ENCODE data around the gene CRACDL. TPM values are rescaled to one million over a fixed set of nuclear protein-coding genes. Genes with fewer than 3 reads are reported as not detected.

CRACDL gene
- polyA plus RNA-seq, 1 experiment = not detected

- Histone ChIP-seq H3K27me3 (ENCODE audit: control insufficient read depth, insufficient read depth, low read length) (peaks cover 10% of the 10 kb centered on the region), H3K36me3 (ENCODE audit: control insufficient read depth, insufficient read depth, low read length) (no peaks in the 10 kb centered on the region), H3K4me3 (ENCODE audit: low read depth, low read length) (no peak overlapping the region)
- ChIA-PET CTCF (interaction anchor here (1.4 kb wide), 1 partner anchor 11 kb away, joined by 3 read pairs; no protein-coding TSS in a partner anchor), POLR2A (no interaction called here)
- DNase-seq (ENCODE audit: low read depth) = no peak
- TF ChIP-seq CTCF (IDR thresholded peaks at IDR 0.05; ENCODE audit: insufficient read depth, low read depth, low read length) = no peak
Observed at GRCh38 chr2:98828369-98828744, 107.7 kb downstream of the CRACDL start.

DNA sequence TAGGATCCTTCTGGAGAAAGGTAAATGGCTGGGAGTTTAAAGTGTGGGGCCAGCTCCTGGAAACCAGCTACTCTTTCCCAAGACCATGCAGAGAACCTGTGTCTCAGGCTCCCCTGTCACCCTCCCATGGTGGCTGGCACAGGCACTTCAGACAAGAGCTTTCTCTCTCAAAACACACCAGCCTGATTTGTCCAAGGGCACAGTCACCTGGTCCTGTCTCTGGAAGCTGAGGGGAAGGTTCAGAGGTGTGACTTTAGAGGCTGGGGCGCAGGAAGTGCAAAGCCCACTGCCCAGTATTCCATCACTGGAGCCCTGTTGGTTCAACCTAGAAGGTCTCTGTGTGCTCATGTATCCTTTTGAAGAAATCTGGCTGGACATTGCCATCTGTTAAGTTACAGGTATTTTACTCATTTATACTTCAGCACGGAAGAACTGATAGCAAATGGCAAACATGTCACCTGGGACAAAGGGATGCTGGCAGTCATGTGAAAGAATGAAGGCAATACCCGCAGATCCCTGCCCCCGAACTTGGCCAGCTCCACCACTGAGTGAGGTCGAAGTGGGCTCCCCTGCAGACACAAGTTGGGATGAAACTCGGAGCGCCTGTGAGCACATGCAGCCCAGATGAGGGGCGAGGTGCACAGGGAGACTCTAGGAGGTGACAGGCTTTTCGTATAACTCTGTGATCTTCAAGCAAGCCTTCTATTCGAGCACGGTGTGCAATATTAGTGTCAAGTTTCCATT is 108.2 kb downstream of the CRACDL start:
- Histone ChIP-seq H3K36me3 (ENCODE audit: control insufficient read depth, insufficient read depth, low read length) (no peaks in the 10 kb centered on the region), H3K4me3 (ENCODE audit: low read depth, low read length) (no peak overlapping the region), H3K27me3 (ENCODE audit: control insufficient read depth, insufficient read depth, low read length) (peaks cover 9% of the 10 kb centered on the region)
- ChIA-PET CTCF (interaction anchor here (1.4 kb wide), 1 partner anchor 10 kb away, joined by 3 read pairs; no protein-coding TSS in a partner anchor), POLR2A (no interaction called here)
- TF ChIP-seq CTCF (IDR thresholded peaks at IDR 0.05; ENCODE audit: insufficient read depth, low read depth, low read length) = no peak
- no peak for DNase-seq (ENCODE audit: low read depth)

- no peaks in the 10 kb centered on the region for H3K36me3 ChIP-seq (ENCODE audit: control insufficient read depth, insufficient read depth, low read length)
- DNase-seq (ENCODE audit: low read depth) = no peak
- no peak for TF ChIP-seq CTCF (IDR thresholded peaks at IDR 0.05; ENCODE audit: insufficient read depth, low read depth, low read length)
- H3K27me3 ChIP-seq (ENCODE audit: control insufficient read depth, insufficient read depth, low read length) = peaks cover 9% of the 10 kb centered on the region
- CTCF ChIA-PET = no interaction called here
- POLR2A ChIA-PET = no interaction called here
- H3K4me3 ChIP-seq (ENCODE audit: low read depth, low read length) = no peak overlapping the region
Observed at GRCh38 chr2:98826856-98827255, 109.2 kb downstream of the CRACDL start.

DNA sequence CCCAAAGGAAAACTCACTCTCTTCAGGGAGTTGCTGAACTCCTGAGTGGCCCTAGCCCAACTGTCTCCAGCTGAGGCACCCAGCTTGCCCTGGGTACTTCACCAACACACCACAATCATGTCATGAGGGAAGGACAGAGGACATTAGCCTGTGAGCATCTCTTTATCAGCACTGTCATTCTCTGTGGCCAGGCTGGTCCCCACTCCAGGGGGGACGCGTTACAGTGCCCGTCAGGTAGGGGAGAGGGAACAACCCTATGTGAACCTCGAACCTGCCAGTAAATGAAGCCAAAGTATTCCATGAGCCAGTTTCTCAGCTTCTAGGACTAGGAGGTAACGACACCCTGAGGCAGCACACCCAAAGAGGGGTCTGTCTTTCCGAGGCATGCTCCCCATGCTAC is 110.2 kb downstream of the CRACDL start:
- no peak for TF ChIP-seq CTCF (IDR thresholded peaks at IDR 0.05; ENCODE audit: insufficient read depth, low read depth, low read length)
- ChIA-PET CTCF (interaction anchor here (0.9 kb wide), 1 partner anchor 177 kb away, joined by 3 read pairs; no protein-coding TSS in a partner anchor), POLR2A (no interaction called here)
- peaks cover 9% of the 10 kb centered on the region for H3K27me3 ChIP-seq (ENCODE audit: control insufficient read depth, insufficient read depth, low read length)
- H3K4me3 ChIP-seq (ENCODE audit: low read depth, low read length) = no peak overlapping the region
- DNase-seq (ENCODE audit: low read depth) = no peak
- H3K36me3 ChIP-seq (ENCODE audit: control insufficient read depth, insufficient read depth, low read length) = no peaks in the 10 kb centered on the region

- POLR2A ChIA-PET = no interaction called here
- Histone ChIP-seq H3K27me3 (ENCODE audit: control insufficient read depth, insufficient read depth, low read length) (peaks cover 6% of the 10 kb centered on the region), H3K36me3 (ENCODE audit: control insufficient read depth, insufficient read depth, low read length) (no peaks in the 10 kb centered on the region), H3K4me3 (ENCODE audit: low read depth, low read length) (no peak overlapping the region)
- CTCF ChIA-PET = interaction anchor here (0.9 kb wide), 1 partner anchor 176 kb away, joined by 3 read pairs; no protein-coding TSS in a partner anchor
- TF ChIP-seq CTCF (IDR thresholded peaks at IDR 0.05; ENCODE audit: insufficient read depth, low read depth, low read length) = no peak
- no peak for DNase-seq (ENCODE audit: low read depth)
Observed at GRCh38 chr2:98825404-98825803, 110.6 kb downstream of the CRACDL start.

All from BJ (cell line).